Tibial nerve (tissue), 3 donors: Measurements from ENCODE around the gene PROB1.

Experiments used
- POLR2A ChIP-seq, 2 donors: fragments of 450-650 bp; IDR thresholded peaks; one replicate each; pipeline ENCODE4 v1.6.1; 2017; ENCODE audit warnings: antibody characterized with exemption in 2 of 2, mild to moderate bottlenecking in 2 of 2, moderate library complexity in 2 of 2
- TF ChIP-seq, protein P1 (sequence below), 5 experiments: fragments of 200-600 bp in 3 of 5; fragments of 450-650 bp in 2 of 5; sonication (generic) in 3 of 5; IDR thresholded peaks; one replicate each; pipeline ENCODE4 v1.5.1; 2016 to 2019; ENCODE audit warnings: antibody characterized with exemption in 5 of 5, mild to moderate bottlenecking in 3 of 5, moderate library complexity in 2 of 5

- TF ChIP-seq, protein P1, sequence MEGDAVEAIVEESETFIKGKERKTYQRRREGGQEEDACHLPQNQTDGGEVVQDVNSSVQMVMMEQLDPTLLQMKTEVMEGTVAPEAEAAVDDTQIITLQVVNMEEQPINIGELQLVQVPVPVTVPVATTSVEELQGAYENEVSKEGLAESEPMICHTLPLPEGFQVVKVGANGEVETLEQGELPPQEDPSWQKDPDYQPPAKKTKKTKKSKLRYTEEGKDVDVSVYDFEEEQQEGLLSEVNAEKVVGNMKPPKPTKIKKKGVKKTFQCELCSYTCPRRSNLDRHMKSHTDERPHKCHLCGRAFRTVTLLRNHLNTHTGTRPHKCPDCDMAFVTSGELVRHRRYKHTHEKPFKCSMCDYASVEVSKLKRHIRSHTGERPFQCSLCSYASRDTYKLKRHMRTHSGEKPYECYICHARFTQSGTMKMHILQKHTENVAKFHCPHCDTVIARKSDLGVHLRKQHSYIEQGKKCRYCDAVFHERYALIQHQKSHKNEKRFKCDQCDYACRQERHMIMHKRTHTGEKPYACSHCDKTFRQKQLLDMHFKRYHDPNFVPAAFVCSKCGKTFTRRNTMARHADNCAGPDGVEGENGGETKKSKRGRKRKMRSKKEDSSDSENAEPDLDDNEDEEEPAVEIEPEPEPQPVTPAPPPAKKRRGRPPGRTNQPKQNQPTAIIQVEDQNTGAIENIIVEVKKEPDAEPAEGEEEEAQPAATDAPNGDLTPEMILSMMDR (IDR thresholded peaks at IDR 0.05), result no peak
- no peak for TF ChIP-seq POLR2A (IDR thresholded peaks at IDR 0.05)
Observed at GRCh38 chr5:139425497-139425896, 30.6 kb upstream of the PROB1 start.
